Left lung (tissue), 10 donors: ENCODE measurements around the gene DELE1. TPM values are rescaled to one million over a fixed set of nuclear protein-coding genes. Genes with fewer than 3 reads are reported as not detected.
"Not testable (repeated sequence)": the region's sequence is repeated elsewhere in the genome, so short reads cannot be mapped to it uniquely, and the experiment has no call there.

Experiments
- ATAC-seq: fragments of 200-7000 bp; cut with Tn5 transposase; one replicate; pipeline ENCODE4 v1.9.1; 2020; ENCODE audit warnings: moderate library complexity
- DNase-seq, 4 donors: peaks; one replicate each; pipeline ENCODE4 v3.0.0-alpha.2; 2013 to 2020
- H3K27ac ChIP-seq, 2 donors: fragments of 200-600 bp; sonication (generic) in 1 of 2; one replicate each; pipeline versions ENCODE4 v1.5.0 to v1.8.0; 2020 to 2021
- H3K27me3 ChIP-seq, 2 donors: fragments of 200-600 bp; sonication (generic) in 1 of 2; one replicate each; pipeline versions ENCODE4 v1.5.0 to v1.8.0; 2020 to 2021
- H3K36me3 ChIP-seq, 2 donors: fragments of 200-600 bp; sonication (generic) in 1 of 2; one replicate each; pipeline versions ENCODE4 v1.5.0 to v1.8.0; 2020 to 2021
- H3K4me1 ChIP-seq, 2 donors: fragments of 200-600 bp; one replicate each; pipeline ENCODE4 v1.8.0; 2021
- H3K4me3 ChIP-seq, 2 donors: fragments of 200-600 bp; sonication (generic) in 1 of 2; one replicate each; pipeline versions ENCODE4 v1.5.0 to v1.8.0; 2020 to 2021; ENCODE audit warnings: mild to moderate bottlenecking in 1 of 2
- H3K9me3 ChIP-seq, 2 donors: fragments of 200-600 bp; sonication (generic) in 1 of 2; one replicate each; pipeline versions ENCODE4 v1.5.0 to v1.8.0; 2020 to 2021
- CTCF ChIP-seq, 2 donors: fragments of 200-600 bp; sonication (generic) in 1 of 2; IDR thresholded peaks; one replicate each; pipeline versions ENCODE4 v1.5.0 to v1.8.0; 2021; ENCODE audit warnings: antibody characterized with exemption in 2 of 2
- intact Hi-C, 2 donors: fragments of 100-400 bp; cut with DNase I; formaldehyde crosslinking; loops; one replicate each; pipeline versions ENCODE4 v1.11.2 to v1.14.2; 2022
- polyA plus RNA-seq, 6 donors: library from polyadenylated mRNA; unstranded; fragments of 120-200 nt; gene quantifications; one replicate each; pipeline ENCODE4 v1.2.1, GENCODE V29; 2013; ENCODE audit not compliant: insufficient read length in 6 of 6
- total RNA-seq, 2 donors: library from RNA; stranded (reverse); fragmentation: NEBNext Ultra II Directional; extraction: Animal tissue kit (Norgen Biotek cat#: 25700); gene quantifications; one replicate each; pipeline ENCODE4 v1.2.1, GENCODE V29; 2021
- donor health status: DM: no; HTN: yes; CAD: no.
- donor health status: DM: no; HTN: no; CAD: no.

Gene DELE1
- total and polyA plus RNA-seq, 8 donors: 74.1 to 168 (median 148) TPM

GRCh38 chr5:141883892-141884318 lies 39.8 kb upstream of the DELE1 start:
- no peak for DNase-seq
- Histone ChIP-seq H3K27ac (no peak overlapping the region), H3K36me3 (no peaks in the 10 kb centered on the region), H3K4me1 (peaks cover 0 to 28% of the 10 kb centered on the region in 2 donors), H3K4me3 (no peak overlapping the region), H3K27me3 (peaks cover 24 to 64% of the 10 kb centered on the region in 2 donors), H3K9me3 (no peaks in the 10 kb centered on the region)
- intact Hi-C loops: loop anchor here in 1 of 2 donors (10.0 kb wide), 1 partner anchor 71 kb away; the partner anchor contains the start of gene PCDH12
- ATAC-seq: no peak
- no peak for TF ChIP-seq CTCF (IDR thresholded peaks at IDR 0.05)

- peaks cover under 1 to 20% of the 10 kb centered on the region in 2 donors for H3K27me3 ChIP-seq
- H3K27ac ChIP-seq: no peak overlapping the region
- no peaks in the 10 kb centered on the region for H3K36me3 ChIP-seq
- ATAC-seq (no peak), DNase-seq (no peak)
- H3K9me3 ChIP-seq: no peaks in the 10 kb centered on the region
- no peak for TF ChIP-seq CTCF (IDR thresholded peaks at IDR 0.05)
- no peak overlapping the region for H3K4me3 ChIP-seq
- no peaks in the 10 kb centered on the region for H3K4me1 ChIP-seq
- intact Hi-C loops: loop anchor here in 1 of 2 donors (10.0 kb wide), 1 partner anchor 65 kb away; the partner anchor contains the start of gene PCDH12
These were observed 34.3 kb upstream of the DELE1 start for GRCh38 chr5:141889282-141889871.

- H3K4me1 ChIP-seq, DNase-seq, H3K27ac ChIP-seq, intact Hi-C loops, H3K9me3 ChIP-seq, ATAC-seq, H3K4me3 ChIP-seq, H3K36me3 ChIP-seq: not testable (repeated sequence)
- H3K27me3 ChIP-seq: peaks cover 0 to 10% of the 10 kb centered on the region in 2 donors
These were observed 33.2 kb upstream of the DELE1 start for GRCh38 chr5:141890429-141890828.

GRCh38 chr5:141897425-141897824 lies 26.2 kb upstream of the DELE1 start:
- TF ChIP-seq CTCF (IDR thresholded peaks at IDR 0.05): no peak
- Histone ChIP-seq H3K36me3 (no peaks in the 10 kb centered on the region), H3K27ac (no peak overlapping the region), H3K9me3 (no peaks in the 10 kb centered on the region), H3K4me3 (no peak overlapping the region), H3K4me1 (no peaks in the 10 kb centered on the region), H3K27me3 (peaks cover 0 to 2% of the 10 kb centered on the region in 2 donors)
- intact Hi-C loops: no loop called here
- DNase-seq (no peak), ATAC-seq (no peak)

- no peak for TF ChIP-seq CTCF (IDR thresholded peaks at IDR 0.05)
- H3K4me1 ChIP-seq: no peaks in the 10 kb centered on the region
- ATAC-seq (peak; percentile 80), DNase-seq (no peak)
- no peaks in the 10 kb centered on the region for H3K27me3 ChIP-seq
- no peak overlapping the region for H3K4me3 ChIP-seq
- no peaks in the 10 kb centered on the region for H3K9me3 ChIP-seq
- H3K36me3 ChIP-seq: no peaks in the 10 kb centered on the region
- peak overlapping the region; percentile 2 to 29 for H3K27ac ChIP-seq
- intact Hi-C loops: no loop called here
These were observed 25.1 kb upstream of the DELE1 start for GRCh38 chr5:141898448-141899049.
